HepG2 (cell line): Measurements from ENCODE around the gene MYLK. TPM values are rescaled to one million over a fixed set of nuclear protein-coding genes. Genes with fewer than 3 reads are reported as not detected.

Experiments
- FOXK2 ChIP-seq: fragments of 450-650 bp; IDR thresholded peaks from 2 replicates; pipeline ENCODE4 v1.6.1; 2016
- GATAD2A ChIP-seq: IDR thresholded peaks from 2 replicates; pipeline ENCODE4 v1.6.1; 2016
- NFKB2 ChIP-seq: sonication (generic); formaldehyde crosslinking; IDR thresholded peaks from 2 replicates; pipeline ENCODE4 v1.4.0; 2020; ENCODE audit warnings: missing genetic modification reagents, borderline replicate concordance
- PATZ1 ChIP-seq: sonication (generic); formaldehyde crosslinking; IDR thresholded peaks from 2 replicates; pipeline ENCODE4 v1.4.0; 2020; ENCODE audit warnings: missing genetic modification reagents
- ZNF101 ChIP-seq: sonication (generic); formaldehyde crosslinking; IDR thresholded peaks from 2 replicates; pipeline ENCODE4 v1.4.0; 2020; ENCODE audit warnings: mild to moderate bottlenecking, low read depth, missing genetic modification reagents, borderline replicate concordance
- ZNF263 ChIP-seq: sonication (generic); formaldehyde crosslinking; IDR thresholded peaks from 2 replicates; pipeline ENCODE4 v1.4.0; 2020; ENCODE audit warnings: missing genetic modification reagents
- ZNF282 ChIP-seq: fragments of 450-650 bp; IDR thresholded peaks from 2 replicates; pipeline ENCODE4 v1.6.1; 2018; ENCODE audit not compliant: partially characterized antibody
- ZNF501 ChIP-seq: sonication (generic); formaldehyde crosslinking; IDR thresholded peaks from 2 replicates; pipeline ENCODE4 v1.5.1; 2020; ENCODE audit warnings: mild to moderate bottlenecking, moderate library complexity, missing genetic modification reagents
- ZNF878 ChIP-seq: sonication (generic); formaldehyde crosslinking; IDR thresholded peaks from 2 replicates; pipeline ENCODE4 v1.8.1; 2023; ENCODE audit warnings: mild to moderate bottlenecking, missing genetic modification reagents, moderate library complexity
- polyA plus RNA-seq, 8 experiments: library from polyadenylated mRNA; depleted of rRNA in 3 of 8; stranded (reverse) in 7 of 8; unstranded in 1 of 8; fragments of >200 nt; fragmentation: Illumina TruSeq in 4 of 8; extraction: Trizol in 4 of 8; gene quantifications; 2 replicates each; pipeline versions ENCODE4 v1.2.1 to v1.2.3, GENCODE V29; 2011 to 2016; ENCODE audit warnings: low read depth in 4 of 8, missing spikeins in 1 of 8, mixed read lengths in 1 of 8; ENCODE audit not compliant: insufficient read depth in 1 of 8
- total RNA-seq, 5 experiments: library from RNA; depleted of rRNA; stranded (reverse); fragments of >200 nt; fragmentation: Illumina TruSeq; extraction: Trizol; gene quantifications; 2 replicates each; pipeline ENCODE4 v1.2.3, GENCODE V29; 2016; ENCODE audit warnings: low read depth in 1 of 5
- TF ChIP-seq, protein P1 (sequence below): sonication (generic); formaldehyde crosslinking; IDR thresholded peaks from 2 replicates; pipeline ENCODE4 v1.4.0; 2020; ENCODE audit warnings: missing genetic modification reagents, borderline replicate concordance
- TF ChIP-seq, protein P2 (sequence below), 2 experiments: fragments of 450-650 bp in 1 of 2; sonication (generic) in 1 of 2; formaldehyde crosslinking in 1 of 2; IDR thresholded peaks; 2 replicates each; pipeline versions ENCODE4 v1.6.1 to v1.8.0; 2016 to 2022; ENCODE audit warnings: antibody characterized with exemption in 1 of 2, mild to moderate bottlenecking in 1 of 2, missing genetic modification reagents in 1 of 2
- TF ChIP-seq, protein P3 (sequence below): sonication (generic); formaldehyde crosslinking; IDR thresholded peaks from 2 replicates; pipeline ENCODE4 v1.4.0; 2020; ENCODE audit warnings: mild to moderate bottlenecking, missing genetic modification reagents

MYLK gene
- total and polyA plus RNA-seq, 2 of the 13 experiments (the other 11 are each of a cell fraction or from before 2014, with no cell fraction given) = 10.6 to 34.9 TPM

DNA sequence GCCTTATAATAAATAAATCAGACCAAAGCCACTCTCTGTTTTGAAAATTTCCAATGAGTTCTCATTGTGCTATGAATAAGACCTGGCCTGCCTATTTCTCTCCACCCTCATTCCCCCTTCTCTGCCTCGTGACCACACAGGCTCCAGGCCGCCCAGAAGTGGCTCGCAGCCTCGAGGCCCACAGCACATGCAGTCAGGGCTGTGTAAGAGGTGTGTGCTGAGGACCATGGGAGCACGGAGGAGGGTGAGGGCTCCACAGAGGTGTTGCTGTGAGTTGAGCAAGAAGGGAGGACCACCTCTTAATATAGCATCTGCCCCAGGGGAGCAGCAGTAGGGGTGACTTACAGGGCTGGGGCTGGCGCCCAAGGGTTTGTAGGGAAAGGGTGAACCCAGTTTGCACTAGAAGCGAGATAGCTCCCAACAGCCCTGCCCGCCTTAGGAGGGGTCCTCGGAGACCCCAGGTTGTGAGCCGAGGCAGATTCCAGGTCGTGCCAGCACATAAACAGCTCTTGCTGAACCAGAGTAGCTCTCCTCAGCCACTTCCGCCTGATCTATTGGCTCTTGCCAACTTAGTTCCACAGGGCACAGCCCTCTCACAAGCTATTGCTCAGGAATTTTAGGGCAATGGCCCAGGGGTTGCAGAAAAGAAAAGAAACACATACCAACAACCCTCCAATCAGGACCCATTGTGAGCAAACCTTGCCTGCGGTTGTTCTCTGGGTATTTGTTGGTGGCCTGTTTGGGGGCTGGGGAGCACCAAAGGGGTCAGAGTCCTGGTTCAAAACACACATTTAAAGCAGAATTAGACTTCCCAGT, 117.7 kb downstream of the MYLK start (continued):
- no peak for TF ChIP-seq ZNF878
- TF ChIP-seq ZNF501 = peak; percentile 37; the same call in 1 of the 2 replicates
- TF ChIP-seq, protein P1, sequence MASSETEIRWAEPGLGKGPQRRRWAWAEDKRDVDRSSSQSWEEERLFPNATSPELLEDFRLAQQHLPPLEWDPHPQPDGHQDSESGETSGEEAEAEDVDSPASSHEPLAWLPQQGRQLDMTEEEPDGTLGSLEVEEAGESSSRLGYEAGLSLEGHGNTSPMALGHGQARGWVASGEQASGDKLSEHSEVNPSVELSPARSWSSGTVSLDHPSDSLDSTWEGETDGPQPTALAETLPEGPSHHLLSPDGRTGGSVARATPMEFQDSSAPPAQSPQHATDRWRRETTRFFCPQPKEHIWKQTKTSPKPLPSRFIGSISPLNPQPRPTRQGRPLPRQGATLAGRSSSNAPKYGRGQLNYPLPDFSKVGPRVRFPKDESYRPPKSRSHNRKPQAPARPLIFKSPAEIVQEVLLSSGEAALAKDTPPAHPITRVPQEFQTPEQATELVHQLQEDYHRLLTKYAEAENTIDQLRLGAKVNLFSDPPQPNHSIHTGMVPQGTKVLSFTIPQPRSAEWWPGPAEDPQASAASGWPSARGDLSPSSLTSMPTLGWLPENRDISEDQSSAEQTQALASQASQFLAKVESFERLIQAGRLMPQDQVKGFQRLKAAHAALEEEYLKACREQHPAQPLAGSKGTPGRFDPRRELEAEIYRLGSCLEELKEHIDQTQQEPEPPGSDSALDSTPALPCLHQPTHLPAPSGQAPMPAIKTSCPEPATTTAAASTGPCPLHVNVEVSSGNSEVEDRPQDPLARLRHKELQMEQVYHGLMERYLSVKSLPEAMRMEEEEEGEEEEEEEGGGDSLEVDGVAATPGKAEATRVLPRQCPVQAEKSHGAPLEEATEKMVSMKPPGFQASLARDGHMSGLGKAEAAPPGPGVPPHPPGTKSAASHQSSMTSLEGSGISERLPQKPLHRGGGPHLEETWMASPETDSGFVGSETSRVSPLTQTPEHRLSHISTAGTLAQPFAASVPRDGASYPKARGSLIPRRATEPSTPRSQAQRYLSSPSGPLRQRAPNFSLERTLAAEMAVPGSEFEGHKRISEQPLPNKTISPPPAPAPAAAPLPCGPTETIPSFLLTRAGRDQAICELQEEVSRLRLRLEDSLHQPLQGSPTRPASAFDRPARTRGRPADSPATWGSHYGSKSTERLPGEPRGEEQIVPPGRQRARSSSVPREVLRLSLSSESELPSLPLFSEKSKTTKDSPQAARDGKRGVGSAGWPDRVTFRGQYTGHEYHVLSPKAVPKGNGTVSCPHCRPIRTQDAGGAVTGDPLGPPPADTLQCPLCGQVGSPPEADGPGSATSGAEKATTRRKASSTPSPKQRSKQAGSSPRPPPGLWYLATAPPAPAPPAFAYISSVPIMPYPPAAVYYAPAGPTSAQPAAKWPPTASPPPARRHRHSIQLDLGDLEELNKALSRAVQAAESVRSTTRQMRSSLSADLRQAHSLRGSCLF (CRISPR knock-in tag) = no peak
- TF ChIP-seq ZNF282 = no peak
- TF ChIP-seq ZNF263 = peak; percentile 93
- no peak for TF ChIP-seq ZNF101
- TF ChIP-seq, protein P2, sequence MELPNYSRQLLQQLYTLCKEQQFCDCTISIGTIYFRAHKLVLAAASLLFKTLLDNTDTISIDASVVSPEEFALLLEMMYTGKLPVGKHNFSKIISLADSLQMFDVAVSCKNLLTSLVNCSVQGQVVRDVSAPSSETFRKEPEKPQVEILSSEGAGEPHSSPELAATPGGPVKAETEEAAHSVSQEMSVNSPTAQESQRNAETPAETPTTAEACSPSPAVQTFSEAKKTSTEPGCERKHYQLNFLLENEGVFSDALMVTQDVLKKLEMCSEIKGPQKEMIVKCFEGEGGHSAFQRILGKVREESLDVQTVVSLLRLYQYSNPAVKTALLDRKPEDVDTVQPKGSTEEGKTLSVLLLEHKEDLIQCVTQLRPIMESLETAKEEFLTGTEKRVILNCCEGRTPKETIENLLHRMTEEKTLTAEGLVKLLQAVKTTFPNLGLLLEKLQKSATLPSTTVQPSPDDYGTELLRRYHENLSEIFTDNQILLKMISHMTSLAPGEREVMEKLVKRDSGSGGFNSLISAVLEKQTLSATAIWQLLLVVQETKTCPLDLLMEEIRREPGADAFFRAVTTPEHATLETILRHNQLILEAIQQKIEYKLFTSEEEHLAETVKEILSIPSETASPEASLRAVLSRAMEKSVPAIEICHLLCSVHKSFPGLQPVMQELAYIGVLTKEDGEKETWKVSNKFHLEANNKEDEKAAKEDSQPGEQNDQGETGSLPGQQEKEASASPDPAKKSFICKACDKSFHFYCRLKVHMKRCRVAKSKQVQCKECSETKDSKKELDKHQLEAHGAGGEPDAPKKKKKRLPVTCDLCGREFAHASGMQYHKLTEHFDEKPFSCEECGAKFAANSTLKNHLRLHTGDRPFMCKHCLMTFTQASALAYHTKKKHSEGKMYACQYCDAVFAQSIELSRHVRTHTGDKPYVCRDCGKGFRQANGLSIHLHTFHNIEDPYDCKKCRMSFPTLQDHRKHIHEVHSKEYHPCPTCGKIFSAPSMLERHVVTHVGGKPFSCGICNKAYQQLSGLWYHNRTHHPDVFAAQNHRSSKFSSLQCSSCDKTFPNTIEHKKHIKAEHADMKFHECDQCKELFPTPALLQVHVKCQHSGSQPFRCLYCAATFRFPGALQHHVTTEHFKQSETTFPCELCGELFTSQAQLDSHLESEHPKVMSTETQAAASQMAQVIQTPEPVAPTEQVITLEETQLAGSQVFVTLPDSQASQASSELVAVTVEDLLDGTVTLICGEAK (IDR thresholded peaks at IDR 0.05) = no peak
- TF ChIP-seq, protein P2 (CRISPR knock-in tag; IDR thresholded peaks at IDR 0.05) = peak; percentile 22; the same call in 1 of the 2 replicates
- TF ChIP-seq FOXK2 = no peak
- TF ChIP-seq, protein P3, sequence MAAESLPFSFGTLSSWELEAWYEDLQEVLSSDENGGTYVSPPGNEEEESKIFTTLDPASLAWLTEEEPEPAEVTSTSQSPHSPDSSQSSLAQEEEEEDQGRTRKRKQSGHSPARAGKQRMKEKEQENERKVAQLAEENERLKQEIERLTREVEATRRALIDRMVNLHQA = no peak
- TF ChIP-seq PATZ1 (CRISPR knock-in tag) = peak; percentile 27; the same call in 1 of the 2 replicates
- TF ChIP-seq GATAD2A (CRISPR knock-in tag) = no peak
- TF ChIP-seq NFKB2 (CRISPR knock-in tag) = 0 out of 2 replicates have a peak, but pooled peaks have one; percentile 23
